Mucosa of descending colon (tissue), 3 donors: ENCODE measurements around the gene GABRD. TPM values are rescaled to one million over a fixed set of nuclear protein-coding genes. Genes with fewer than 3 reads are reported as not detected.

Experiments
- ATAC-seq: fragments of 200-7000 bp; cut with Tn5 transposase; one replicate; pipeline ENCODE4 v1.9.1; 2020; ENCODE audit warnings: mild to moderate bottlenecking, moderate library complexity
- DNase-seq, 3 donors: peaks; one replicate each; pipeline ENCODE4 v3.0.0-alpha.2; 2020
- H3K36me3 ChIP-seq: fragments of 200-600 bp; one replicate; pipeline ENCODE4 v1.8.0; 2021; ENCODE audit warnings: low read depth, mild to moderate bottlenecking
- H3K4me1 ChIP-seq: fragments of 200-600 bp; one replicate; pipeline ENCODE4 v1.8.0; 2021; ENCODE audit warnings: low read depth, mild to moderate bottlenecking
- H3K4me3 ChIP-seq: fragments of 200-600 bp; one replicate; pipeline ENCODE4 v1.8.0; 2021; ENCODE audit warnings: mild to moderate bottlenecking
- H3K9me3 ChIP-seq: fragments of 200-600 bp; one replicate; pipeline ENCODE4 v1.8.0; 2021; ENCODE audit warnings: mild to moderate bottlenecking
- intact Hi-C, 2 donors: fragments of 100-400 bp; cut with DNase I in 1 of 2; cut with micrococcal nuclease in 1 of 2; formaldehyde crosslinking; loops; one replicate each; pipeline versions ENCODE4 v1.11.0 to v1.11.1; 2022; cut with DNase I, micrococcal nuclease
- total RNA-seq, 3 donors: library from RNA; stranded (reverse); fragmentation: NEBNext Ultra II Directional in 2 of 3; extraction: Animal tissue kit (Norgen Biotek cat#: 25700) in 2 of 3; gene quantifications; one replicate each; pipeline versions ENCODE4 v1.2.1 to v1.2.4, GENCODE V29; 2021 to 2023
- TF ChIP-seq, protein P1 (sequence below): fragments of 200-600 bp; IDR thresholded peaks from one replicate; pipeline ENCODE4 v1.8.0; 2022; ENCODE audit warnings: antibody characterized with exemption, mild to moderate bottlenecking
- donor health status: DM: no; HTN: no; CAD: no; lungs with moderate emphysema.
- donor health status: DM: no; HTN: no; CAD: no.
- donor health status: DM: no; HTN: yes; CAD: no.

The GABRD gene
- total RNA-seq, 3 donors from 2014 or later = not detected

DNA sequence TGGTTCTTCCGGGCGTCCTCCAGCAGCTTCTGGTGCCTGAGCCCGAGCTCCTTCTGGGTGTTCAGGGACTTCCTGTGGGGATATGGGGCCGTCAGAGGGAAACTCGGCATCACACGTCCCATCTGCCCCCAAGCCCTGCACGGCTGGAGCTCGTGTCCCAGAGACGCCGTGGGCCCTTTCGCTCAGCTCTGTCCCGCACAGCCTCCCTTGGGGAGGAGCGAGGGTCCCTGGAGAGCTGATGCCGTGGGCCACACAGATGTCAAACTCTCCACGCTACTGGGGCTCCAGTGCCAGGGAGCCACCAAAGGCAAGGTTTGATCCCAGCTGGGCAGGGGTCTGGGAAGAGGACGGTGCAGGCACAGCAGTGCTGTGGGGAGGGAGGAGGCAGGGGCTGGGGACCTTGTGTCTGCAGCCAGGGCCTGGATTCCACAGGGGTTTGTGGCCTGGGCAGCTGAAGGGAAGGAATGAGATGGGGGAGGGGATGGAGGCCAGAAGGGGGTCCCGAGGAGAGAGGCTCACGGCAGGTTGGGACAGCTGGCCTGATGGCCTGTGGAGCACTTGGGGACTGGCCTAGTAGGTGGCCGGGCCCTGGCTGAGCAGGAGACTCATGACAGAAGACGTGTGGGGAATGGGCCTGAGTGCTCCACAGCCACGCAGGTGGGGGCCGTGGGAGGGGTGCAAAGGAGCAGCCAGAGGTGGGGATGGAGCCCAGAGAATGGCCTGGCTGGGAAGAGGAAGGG is 46.0 kb upstream of the GABRD start:
- ATAC-seq (no peak), DNase-seq (no peak)
- intact Hi-C loops = no loop called here
- H3K36me3 ChIP-seq = no peaks in the 10 kb centered on the region
- no peak overlapping the region for H3K4me3 ChIP-seq
- H3K4me1 ChIP-seq = no peaks in the 10 kb centered on the region
- TF ChIP-seq, protein P1, sequence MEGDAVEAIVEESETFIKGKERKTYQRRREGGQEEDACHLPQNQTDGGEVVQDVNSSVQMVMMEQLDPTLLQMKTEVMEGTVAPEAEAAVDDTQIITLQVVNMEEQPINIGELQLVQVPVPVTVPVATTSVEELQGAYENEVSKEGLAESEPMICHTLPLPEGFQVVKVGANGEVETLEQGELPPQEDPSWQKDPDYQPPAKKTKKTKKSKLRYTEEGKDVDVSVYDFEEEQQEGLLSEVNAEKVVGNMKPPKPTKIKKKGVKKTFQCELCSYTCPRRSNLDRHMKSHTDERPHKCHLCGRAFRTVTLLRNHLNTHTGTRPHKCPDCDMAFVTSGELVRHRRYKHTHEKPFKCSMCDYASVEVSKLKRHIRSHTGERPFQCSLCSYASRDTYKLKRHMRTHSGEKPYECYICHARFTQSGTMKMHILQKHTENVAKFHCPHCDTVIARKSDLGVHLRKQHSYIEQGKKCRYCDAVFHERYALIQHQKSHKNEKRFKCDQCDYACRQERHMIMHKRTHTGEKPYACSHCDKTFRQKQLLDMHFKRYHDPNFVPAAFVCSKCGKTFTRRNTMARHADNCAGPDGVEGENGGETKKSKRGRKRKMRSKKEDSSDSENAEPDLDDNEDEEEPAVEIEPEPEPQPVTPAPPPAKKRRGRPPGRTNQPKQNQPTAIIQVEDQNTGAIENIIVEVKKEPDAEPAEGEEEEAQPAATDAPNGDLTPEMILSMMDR = no peak
- H3K9me3 ChIP-seq = no peaks in the 10 kb centered on the region

DNA sequence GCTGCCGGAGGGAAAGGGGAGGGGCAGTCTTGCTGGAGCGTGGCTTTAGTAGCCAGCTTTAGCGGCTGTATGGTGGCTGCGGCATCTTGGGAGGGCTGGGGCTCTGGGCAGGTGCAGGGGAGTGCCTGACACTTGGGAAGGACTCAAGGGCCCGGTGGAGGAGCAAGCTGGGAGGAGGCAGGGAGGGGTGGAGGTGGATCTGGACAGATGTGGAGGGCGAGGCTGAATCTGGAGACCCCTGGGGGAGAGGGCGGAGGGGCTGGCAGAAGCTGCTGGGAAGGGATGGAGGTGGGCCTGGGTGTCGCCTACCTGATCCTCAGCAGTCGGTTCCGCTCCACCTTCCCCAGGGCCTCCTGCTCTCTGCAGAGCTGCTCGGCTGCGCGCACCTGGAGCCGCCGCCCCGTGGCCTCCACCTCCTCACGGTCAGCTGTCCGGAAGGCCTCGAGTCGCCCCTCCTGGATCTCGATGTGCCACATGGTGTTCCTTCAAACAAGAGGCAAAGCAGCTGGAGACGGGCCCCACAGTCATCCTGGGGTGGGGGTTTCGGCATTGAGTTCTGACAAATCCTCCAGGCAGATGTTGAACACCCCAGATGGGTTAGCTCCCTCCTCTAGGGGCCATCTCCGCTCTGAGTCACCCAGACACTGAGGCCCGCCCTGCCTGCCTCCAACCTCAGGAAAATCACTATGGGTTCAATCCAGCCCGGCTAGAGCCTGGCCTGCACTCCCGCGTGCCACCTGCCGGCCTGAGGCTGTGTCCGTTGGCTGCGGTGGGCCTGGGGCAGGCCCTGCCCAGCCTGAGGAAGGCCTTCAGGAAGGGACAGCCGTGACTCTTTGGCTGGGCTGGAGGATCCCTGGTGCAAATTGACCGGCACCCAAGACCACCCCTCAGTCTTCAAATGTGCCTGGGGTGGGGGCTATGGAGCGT is 45.2 kb upstream of the GABRD start:
- H3K4me1 ChIP-seq = no peaks in the 10 kb centered on the region
- TF ChIP-seq, protein P1 = no peak
- H3K4me3 ChIP-seq = no peak overlapping the region
- no peaks in the 10 kb centered on the region for H3K9me3 ChIP-seq
- intact Hi-C loops = no loop called here
- H3K36me3 ChIP-seq = no peaks in the 10 kb centered on the region
- ATAC-seq (no peak), DNase-seq (no peak)

DNA sequence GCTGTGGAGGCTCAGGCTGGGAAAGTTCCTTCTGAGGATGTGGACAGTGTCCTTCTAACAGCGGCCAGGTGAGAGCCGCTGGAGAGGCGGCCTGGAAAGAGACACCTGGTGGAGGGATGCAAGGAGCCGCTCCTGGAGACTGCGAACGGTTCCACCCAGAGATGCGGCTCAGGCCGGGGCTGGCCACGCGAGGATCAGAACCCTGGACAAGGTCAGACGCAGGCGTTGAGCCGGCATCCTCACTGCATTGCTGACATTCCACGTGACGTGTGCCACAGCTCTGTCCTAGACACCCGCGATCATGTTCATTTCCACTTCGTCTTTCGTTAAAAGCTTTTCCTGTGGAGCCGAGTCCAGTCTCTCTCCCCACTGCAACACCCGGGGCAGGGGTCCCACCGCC is 44.3 kb upstream of the GABRD start:
- DNase-seq (no peak), ATAC-seq (no peak)
- Histone ChIP-seq H3K36me3 (no peaks in the 10 kb centered on the region), H3K4me3 (no peak overlapping the region), H3K9me3 (no peaks in the 10 kb centered on the region), H3K4me1 (no peaks in the 10 kb centered on the region)
- intact Hi-C loops = no loop called here
- TF ChIP-seq, protein P1 = no peak

DNA sequence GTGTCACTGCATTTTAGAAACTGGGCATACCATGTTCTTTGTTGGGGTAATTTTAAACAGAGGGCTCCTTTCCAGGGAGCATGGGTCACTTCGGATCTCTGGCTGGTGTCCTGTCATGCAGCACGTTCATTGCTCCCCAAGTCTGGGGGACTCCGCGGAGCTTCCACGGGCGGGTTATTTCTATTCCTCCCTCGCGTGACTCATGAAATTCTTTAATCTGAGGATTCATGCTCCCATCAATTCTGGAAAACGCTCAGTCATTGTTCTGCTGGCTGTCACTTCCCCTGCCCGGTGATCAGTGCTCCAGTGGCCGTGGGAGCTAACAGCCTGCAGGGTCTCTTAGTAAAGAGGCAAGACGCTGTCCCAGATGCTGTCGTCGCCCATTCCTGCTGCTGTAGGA is 43.6 kb upstream of the GABRD start:
- DNase-seq = no peak
- intact Hi-C loops = no loop called here
- no peak for ATAC-seq
- no peaks in the 10 kb centered on the region for H3K4me1 ChIP-seq
- no peaks in the 10 kb centered on the region for H3K9me3 ChIP-seq
- TF ChIP-seq, protein P1 = no peak
- H3K4me3 ChIP-seq = no peak overlapping the region
- no peaks in the 10 kb centered on the region for H3K36me3 ChIP-seq

DNA sequence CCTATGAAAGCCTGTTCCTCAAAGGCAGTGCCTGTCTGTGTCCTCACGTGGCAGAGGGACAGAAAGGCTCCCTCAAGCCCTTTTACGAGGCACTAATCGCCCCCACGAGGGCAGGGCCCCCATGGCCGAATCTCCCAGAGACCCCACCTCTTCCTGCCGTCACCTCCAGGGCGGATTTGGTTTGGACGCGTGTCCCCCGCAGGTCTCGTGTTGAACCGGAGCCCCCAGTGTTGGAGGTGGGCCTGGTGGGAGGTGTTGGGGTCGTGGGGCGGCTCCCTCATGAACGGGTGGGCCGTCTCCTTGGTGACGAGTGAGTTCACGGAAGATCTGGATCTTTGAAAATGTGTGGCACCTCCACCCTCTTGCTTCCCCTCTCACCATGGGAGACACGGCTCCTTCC is 43.1 kb upstream of the GABRD start:
- ATAC-seq (no peak), DNase-seq (no peak)
- intact Hi-C loops = no loop called here
- TF ChIP-seq, protein P1 = no peak
- H3K36me3 ChIP-seq = no peaks in the 10 kb centered on the region
- no peaks in the 10 kb centered on the region for H3K9me3 ChIP-seq
- no peak overlapping the region for H3K4me3 ChIP-seq
- H3K4me1 ChIP-seq = no peaks in the 10 kb centered on the region
